ENCODE data around the gene ANKRD31.
"Not testable (repeated sequence)": the region's sequence is repeated elsewhere in the genome, so short reads cannot be mapped to it uniquely, and the experiment has no call there.

ANKRD31 gene

DNA sequence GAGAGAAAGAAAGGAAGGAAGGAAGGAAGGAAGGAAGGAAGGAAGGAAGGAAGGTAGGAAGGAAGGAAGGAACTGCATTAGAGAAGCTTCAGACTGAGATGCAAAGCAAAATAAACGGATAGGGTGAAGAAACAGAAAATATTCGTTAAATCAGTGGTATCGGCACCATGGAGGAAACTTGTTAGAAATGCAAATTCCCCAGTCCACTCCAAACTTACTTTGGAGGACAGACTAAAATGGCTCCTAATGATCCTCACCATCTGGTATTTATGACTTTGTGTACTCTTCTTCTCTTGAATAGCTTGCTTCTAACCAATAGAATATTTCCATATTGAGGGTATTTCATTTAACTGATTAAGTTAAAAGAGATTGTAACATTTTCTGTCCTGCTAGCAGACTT lies 96.4 kb downstream of the ANKRD31 start (continued):
- no peak for TF ChIP-seq PPARA (CRISPR knock-in tag; IDR thresholded peaks at IDR 0.05; ENCODE audit: borderline replicate concordance)
- no peak for TF ChIP-seq ISL1 (CRISPR knock-in tag; IDR thresholded peaks at IDR 0.05)
- TF ChIP-seq, protein P1, sequence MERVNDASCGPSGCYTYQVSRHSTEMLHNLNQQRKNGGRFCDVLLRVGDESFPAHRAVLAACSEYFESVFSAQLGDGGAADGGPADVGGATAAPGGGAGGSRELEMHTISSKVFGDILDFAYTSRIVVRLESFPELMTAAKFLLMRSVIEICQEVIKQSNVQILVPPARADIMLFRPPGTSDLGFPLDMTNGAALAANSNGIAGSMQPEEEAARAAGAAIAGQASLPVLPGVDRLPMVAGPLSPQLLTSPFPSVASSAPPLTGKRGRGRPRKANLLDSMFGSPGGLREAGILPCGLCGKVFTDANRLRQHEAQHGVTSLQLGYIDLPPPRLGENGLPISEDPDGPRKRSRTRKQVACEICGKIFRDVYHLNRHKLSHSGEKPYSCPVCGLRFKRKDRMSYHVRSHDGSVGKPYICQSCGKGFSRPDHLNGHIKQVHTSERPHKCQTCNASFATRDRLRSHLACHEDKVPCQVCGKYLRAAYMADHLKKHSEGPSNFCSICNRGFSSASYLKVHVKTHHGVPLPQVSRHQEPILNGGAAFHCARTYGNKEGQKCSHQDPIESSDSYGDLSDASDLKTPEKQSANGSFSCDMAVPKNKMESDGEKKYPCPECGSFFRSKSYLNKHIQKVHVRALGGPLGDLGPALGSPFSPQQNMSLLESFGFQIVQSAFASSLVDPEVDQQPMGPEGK (CRISPR knock-in tag; IDR thresholded peaks at IDR 0.05; ENCODE audit: borderline replicate concordance), result no peak
- no peak for TF ChIP-seq ESRRG (CRISPR knock-in tag; IDR thresholded peaks at IDR 0.05)
- TF ChIP-seq ARNTL (CRISPR knock-in tag; IDR thresholded peaks at IDR 0.05; ENCODE audit: borderline replicate concordance, low read depth), result no peak
- TF ChIP-seq BACH2 (CRISPR knock-in tag; IDR thresholded peaks at IDR 0.05; ENCODE audit: borderline replicate concordance), result no peak
- no peak for TF ChIP-seq ZNF565 (CRISPR knock-in tag; conservative IDR thresholded peaks at IDR 0.05; ENCODE audit: low read depth)
- TF ChIP-seq, protein P2, sequence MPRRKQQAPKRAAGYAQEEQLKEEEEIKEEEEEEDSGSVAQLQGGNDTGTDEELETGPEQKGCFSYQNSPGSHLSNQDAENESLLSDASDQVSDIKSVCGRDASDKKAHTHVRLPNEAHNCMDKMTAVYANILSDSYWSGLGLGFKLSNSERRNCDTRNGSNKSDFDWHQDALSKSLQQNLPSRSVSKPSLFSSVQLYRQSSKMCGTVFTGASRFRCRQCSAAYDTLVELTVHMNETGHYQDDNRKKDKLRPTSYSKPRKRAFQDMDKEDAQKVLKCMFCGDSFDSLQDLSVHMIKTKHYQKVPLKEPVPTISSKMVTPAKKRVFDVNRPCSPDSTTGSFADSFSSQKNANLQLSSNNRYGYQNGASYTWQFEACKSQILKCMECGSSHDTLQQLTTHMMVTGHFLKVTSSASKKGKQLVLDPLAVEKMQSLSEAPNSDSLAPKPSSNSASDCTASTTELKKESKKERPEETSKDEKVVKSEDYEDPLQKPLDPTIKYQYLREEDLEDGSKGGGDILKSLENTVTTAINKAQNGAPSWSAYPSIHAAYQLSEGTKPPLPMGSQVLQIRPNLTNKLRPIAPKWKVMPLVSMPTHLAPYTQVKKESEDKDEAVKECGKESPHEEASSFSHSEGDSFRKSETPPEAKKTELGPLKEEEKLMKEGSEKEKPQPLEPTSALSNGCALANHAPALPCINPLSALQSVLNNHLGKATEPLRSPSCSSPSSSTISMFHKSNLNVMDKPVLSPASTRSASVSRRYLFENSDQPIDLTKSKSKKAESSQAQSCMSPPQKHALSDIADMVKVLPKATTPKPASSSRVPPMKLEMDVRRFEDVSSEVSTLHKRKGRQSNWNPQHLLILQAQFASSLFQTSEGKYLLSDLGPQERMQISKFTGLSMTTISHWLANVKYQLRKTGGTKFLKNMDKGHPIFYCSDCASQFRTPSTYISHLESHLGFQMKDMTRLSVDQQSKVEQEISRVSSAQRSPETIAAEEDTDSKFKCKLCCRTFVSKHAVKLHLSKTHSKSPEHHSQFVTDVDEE (CRISPR knock-in tag; IDR thresholded peaks at IDR 0.05), result no peak
- no peak for TF ChIP-seq GLIS3 (CRISPR knock-in tag; IDR thresholded peaks at IDR 0.05)
- no peak for TF ChIP-seq RARB (CRISPR knock-in tag; IDR thresholded peaks at IDR 0.05)

DNA sequence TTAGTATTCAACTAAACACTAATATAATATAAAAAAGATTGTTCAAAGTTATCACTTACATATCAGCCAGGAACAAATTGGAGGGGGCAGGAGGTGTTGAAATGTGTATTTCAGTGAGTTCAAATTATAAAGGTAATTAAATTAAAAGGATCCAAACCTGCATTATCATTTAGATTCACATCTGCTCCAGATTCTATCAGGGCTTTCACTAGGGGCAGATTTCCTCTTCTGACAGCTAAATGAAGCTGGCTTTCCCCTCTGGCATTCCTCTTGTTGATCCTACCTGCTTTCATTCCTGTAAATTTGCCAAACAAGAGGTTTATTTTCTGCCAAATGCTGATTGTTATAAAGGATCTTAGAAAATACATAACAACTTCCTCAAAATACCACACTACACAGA lies 98.0 kb downstream of the ANKRD31 start:
- TF ChIP-seq ESRRG (CRISPR knock-in tag; IDR thresholded peaks at IDR 0.05) (no peak), TCF4 (CRISPR knock-in tag; IDR thresholded peaks at IDR 0.05; ENCODE audit: borderline replicate concordance) (peak; percentile 29; the same call in 1 of the 2 replicates)
- ATAC-seq, result no peak

DNA sequence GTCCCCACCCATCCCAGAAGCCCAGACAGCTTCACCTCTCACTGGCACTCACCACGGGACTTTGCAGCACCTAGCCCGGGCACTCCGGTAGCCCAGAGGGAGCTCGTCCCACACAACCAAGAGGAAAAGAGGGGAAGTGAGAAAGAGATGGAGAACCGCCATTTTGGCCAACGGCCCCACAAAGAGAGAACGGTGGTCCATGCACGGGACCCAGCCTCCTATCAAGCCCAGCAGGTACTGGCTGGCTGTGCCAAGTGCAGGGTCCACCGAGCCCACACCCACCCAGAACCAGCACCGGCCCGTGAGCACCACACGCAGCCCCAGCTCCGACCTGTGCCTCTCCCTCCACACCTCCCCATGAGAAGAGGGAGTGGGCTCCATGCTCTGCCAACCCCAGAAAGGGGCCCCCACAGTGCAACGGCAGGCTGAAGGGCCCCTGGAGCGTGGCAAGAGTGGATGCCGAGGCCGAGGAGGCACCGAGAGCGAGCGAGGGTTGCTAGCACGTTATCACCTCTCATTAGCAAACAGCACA lies 105.8 kb downstream of the ANKRD31 start:
- TF ChIP-seq, protein P1 (CRISPR knock-in tag; IDR thresholded peaks at IDR 0.05; ENCODE audit: borderline replicate concordance), result no peak
- TF ChIP-seq ZNF70 (CRISPR knock-in tag; IDR thresholded peaks at IDR 0.05) (no peak), PPARA (CRISPR knock-in tag; IDR thresholded peaks at IDR 0.05; ENCODE audit: borderline replicate concordance) (no peak), TOX (CRISPR knock-in tag; IDR thresholded peaks at IDR 0.05; ENCODE audit: borderline replicate concordance) (no peak), GLIS3 (CRISPR knock-in tag; IDR thresholded peaks at IDR 0.05) (no peak), ARNTL (CRISPR knock-in tag; IDR thresholded peaks at IDR 0.05; ENCODE audit: borderline replicate concordance, low read depth) (no peak), ISL1 (CRISPR knock-in tag; IDR thresholded peaks at IDR 0.05) (no peak), ESRRG (CRISPR knock-in tag; IDR thresholded peaks at IDR 0.05) (no peak)
- TF ChIP-seq, protein P3, sequence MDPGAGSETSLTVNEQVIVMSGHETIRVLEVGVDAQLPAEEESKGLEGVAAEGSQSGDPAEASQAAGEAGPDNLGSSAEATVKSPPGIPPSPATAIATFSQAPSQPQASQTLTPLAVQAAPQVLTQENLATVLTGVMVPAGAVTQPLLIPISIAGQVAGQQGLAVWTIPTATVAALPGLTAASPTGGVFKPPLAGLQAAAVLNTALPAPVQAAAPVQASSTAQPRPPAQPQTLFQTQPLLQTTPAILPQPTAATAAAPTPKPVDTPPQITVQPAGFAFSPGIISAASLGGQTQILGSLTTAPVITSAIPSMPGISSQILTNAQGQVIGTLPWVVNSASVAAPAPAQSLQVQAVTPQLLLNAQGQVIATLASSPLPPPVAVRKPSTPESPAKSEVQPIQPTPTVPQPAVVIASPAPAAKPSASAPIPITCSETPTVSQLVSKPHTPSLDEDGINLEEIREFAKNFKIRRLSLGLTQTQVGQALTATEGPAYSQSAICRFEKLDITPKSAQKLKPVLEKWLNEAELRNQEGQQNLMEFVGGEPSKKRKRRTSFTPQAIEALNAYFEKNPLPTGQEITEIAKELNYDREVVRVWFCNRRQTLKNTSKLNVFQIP (CRISPR knock-in tag; IDR thresholded peaks at IDR 0.05; ENCODE audit: borderline replicate concordance, low read depth), result no peak
- no peak for ATAC-seq

DNA sequence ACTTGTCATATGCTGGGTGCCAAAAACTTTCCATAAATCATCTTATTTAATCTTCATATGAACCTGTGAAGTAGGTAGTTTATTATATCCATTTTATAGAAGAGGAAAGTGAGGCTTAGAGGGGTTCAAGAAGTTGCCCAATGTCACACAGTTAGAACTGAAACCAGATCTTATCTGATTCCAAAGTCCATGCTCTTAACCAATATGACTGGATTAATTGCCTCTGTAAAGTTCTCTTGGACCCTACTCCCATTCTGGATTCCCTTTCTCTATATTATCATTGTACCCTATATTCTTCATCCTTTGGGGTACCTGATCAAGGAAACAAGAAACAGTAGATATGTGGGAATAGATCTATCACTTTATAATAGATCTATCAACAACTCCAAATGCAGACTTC lies 119.8 kb downstream of the ANKRD31 start:
- ATAC-seq, result no peak
- TF ChIP-seq CREB5 (CRISPR knock-in tag; IDR thresholded peaks at IDR 0.05; ENCODE audit: low read depth) (no peak), ESRRG (CRISPR knock-in tag; IDR thresholded peaks at IDR 0.05) (no peak), CSDC2 (CRISPR knock-in tag; IDR thresholded peaks at IDR 0.05) (no peak), ISL1 (CRISPR knock-in tag; IDR thresholded peaks at IDR 0.05) (no peak), ZNF8 (CRISPR knock-in tag; IDR thresholded peaks at IDR 0.05) (no peak), ZNF565 (CRISPR knock-in tag; conservative IDR thresholded peaks at IDR 0.05; ENCODE audit: low read depth) (no peak), OSR1 (CRISPR knock-in tag; IDR thresholded peaks at IDR 0.05) (no peak)

- ATAC-seq, result not testable (repeated sequence)
These were observed 122.4 kb downstream of the ANKRD31 start for GRCh38 chr5:75114311-75114710.
